Measurements from ENCODE around the gene DLL1.

- TF ChIP-seq, protein P1, sequence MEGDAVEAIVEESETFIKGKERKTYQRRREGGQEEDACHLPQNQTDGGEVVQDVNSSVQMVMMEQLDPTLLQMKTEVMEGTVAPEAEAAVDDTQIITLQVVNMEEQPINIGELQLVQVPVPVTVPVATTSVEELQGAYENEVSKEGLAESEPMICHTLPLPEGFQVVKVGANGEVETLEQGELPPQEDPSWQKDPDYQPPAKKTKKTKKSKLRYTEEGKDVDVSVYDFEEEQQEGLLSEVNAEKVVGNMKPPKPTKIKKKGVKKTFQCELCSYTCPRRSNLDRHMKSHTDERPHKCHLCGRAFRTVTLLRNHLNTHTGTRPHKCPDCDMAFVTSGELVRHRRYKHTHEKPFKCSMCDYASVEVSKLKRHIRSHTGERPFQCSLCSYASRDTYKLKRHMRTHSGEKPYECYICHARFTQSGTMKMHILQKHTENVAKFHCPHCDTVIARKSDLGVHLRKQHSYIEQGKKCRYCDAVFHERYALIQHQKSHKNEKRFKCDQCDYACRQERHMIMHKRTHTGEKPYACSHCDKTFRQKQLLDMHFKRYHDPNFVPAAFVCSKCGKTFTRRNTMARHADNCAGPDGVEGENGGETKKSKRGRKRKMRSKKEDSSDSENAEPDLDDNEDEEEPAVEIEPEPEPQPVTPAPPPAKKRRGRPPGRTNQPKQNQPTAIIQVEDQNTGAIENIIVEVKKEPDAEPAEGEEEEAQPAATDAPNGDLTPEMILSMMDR (conservative IDR thresholded peaks at IDR 0.05), result no peak
- no peak for TF ChIP-seq ZFX (IDR thresholded peaks at IDR 0.05)
Observed at GRCh38 chr6:170271771-170272314, 19.0 kb downstream of the DLL1 start.

Measured in C4-2B (cell line).